ENCODE results near the gene NBEA.

The NBEA gene

DNA sequence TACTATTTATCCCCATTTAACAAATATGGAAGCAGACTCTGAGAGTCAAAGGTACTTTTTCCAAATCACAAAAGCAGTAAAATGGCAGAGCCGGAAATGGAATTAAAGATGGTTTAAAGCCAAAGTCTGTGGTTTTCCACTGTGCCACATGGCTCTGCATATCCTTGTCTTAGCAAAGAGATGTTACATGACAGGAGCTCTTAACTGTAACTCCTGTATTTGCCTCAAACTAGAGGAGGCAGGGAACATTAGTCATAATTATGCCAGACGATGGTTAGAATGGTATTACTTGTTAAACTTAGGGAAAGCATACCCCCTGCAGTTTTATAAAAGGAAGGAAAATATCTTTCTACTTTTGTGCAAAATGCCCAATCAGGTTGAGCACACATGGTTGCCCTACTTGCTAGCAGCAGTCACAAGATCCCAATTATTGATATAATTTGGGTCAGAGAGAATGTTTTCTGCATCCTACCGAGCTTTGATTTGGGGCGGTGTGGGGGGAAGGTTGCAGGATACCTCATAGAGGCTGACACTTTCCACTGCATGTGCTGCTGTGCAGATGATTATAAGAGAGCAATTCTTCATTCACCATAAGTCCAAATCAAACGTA, 576.4 kb downstream of the NBEA start:
- DNase-seq, result no peak

DNA sequence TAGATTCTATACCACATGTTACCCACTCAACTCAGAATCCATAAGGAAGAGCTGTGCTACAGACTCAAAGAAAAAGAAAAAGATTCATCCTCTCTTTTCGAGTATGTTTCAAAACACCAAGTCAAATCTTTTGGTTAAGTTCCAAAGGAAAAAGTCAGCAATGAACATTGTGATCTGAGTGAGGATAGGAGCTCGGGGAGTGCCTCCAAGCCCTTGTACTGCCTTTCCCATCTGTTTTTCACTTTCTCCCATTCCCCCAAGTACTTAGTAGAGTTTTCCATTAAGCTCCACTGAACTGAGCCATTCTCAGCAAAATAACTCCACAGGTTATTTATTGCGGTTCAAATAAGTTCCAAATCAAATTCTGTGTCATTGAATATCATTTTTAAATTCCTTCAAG, 582.1 kb downstream of the NBEA start:
- no peak for DNase-seq

- DNase-seq, result no peak
Observed at GRCh38 chr13:35526577-35526976, 584.5 kb downstream of the NBEA start.

DNA sequence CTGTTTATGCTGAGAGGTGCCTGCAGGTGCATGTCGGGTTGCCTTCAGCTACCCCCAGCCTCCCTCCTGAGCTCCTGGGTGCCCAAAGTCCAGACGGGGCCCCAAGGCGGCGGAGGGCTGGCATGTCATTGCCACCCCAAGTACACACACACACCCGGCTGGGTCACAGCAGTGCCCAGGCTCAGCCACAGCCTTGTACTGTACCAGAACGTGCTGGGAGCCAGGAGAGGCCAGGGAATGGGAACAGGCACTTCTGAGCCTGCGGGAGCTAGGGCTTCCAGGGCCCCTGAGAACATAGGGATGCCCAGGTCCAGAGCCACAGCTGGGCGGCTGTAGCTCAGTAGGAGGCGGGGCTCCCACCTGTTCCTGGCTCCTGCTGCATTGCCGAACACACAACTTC, 585.4 kb downstream of the NBEA start:
- DNase-seq, result no peak

GRCh38 chr13:35530147-35530546, 588.1 kb downstream of the NBEA start:
- no peak for DNase-seq

- DNase-seq, result no peak
Observed at GRCh38 chr13:35530581-35530980, 588.5 kb downstream of the NBEA start.

DNA sequence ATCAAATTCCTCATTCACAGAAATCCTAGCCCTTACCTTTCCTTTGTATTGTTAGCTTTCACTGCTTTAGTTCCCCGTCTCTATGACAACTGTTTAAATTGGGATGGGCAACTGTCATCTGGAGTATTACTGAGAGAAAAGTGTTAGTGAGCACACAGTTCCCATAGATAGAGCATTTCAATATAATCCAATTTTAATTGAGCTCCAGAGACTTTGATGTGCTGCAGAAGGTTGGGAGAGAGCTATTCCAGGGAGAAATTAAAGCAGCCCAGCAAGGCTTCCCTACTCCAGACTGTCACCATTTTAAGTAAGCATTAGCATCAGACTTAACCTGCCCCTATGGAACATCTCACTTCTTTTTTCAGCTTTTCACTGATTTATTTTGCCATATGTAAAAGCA, 589.5 kb downstream of the NBEA start:
- no peak for DNase-seq

- DNase-seq, result no peak
Observed at GRCh38 chr13:35534343-35534742, 592.3 kb downstream of the NBEA start.

DNA sequence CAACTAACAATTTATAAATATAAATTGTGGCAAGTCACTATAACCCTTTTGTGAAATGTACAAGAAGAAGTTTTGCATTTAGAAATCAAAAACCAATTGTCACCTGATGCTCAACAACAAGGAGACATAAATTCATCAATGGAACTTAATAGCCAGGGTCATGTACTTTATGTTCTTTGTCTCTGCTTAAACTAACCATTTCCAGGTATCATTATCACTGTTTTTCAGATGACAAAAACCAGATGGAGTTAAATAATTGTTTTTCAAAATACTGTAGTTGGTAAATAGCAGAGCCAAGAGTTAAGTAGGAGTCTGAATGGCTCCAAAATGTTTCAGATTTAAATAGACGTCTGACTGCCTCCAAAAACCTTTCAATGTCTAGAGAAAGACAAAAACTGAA, 606.7 kb downstream of the NBEA start:
- no peak for DNase-seq

GRCh38 chr13:35549481-35549880, 607.4 kb downstream of the NBEA start:
- no peak for DNase-seq

DNA sequence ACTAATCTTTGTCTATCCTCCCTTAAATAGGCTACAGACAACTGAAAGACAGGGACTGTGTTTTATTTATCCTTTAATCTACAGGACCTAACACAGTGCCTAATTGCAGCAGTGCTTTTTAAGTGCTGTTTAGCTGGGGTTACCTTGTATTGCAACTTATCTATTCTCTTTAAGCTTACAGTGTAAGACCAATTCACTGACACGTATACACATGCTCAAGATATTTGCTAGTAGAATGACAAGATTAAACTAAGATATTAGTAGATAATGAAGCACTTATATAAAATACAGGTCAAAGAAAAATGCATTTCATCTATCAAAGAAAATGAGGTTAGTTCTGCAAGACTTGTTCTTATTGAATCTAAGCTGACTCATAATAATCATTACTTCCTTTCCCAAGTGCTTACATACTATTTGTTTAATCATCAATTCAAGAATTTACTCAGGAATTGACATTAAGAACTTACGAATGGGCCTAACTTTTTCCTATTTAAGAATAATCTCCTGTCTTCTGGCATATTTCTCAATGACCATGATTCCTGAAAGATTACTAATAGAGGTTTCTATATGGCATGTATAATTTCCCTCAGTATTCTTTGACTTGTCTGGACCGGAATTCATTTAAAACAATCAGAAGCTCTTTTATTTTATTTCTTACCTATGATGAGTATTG, 610.2 kb downstream of the NBEA start:
- no peak for DNase-seq

GRCh38 chr13:35554972-35555623, 613.0 kb downstream of the NBEA start:
- no peak for DNase-seq

- DNase-seq, result no peak
Observed at GRCh38 chr13:35557475-35557874, 615.4 kb downstream of the NBEA start.

- no peak for DNase-seq
Observed at GRCh38 chr13:35561540-35561939, 619.5 kb downstream of the NBEA start.

GRCh38 chr13:35565273-35565672, 623.2 kb downstream of the NBEA start:
- no peak for DNase-seq

GRCh38 chr13:35566340-35566739, 624.3 kb downstream of the NBEA start:
- no peak for DNase-seq

DNA sequence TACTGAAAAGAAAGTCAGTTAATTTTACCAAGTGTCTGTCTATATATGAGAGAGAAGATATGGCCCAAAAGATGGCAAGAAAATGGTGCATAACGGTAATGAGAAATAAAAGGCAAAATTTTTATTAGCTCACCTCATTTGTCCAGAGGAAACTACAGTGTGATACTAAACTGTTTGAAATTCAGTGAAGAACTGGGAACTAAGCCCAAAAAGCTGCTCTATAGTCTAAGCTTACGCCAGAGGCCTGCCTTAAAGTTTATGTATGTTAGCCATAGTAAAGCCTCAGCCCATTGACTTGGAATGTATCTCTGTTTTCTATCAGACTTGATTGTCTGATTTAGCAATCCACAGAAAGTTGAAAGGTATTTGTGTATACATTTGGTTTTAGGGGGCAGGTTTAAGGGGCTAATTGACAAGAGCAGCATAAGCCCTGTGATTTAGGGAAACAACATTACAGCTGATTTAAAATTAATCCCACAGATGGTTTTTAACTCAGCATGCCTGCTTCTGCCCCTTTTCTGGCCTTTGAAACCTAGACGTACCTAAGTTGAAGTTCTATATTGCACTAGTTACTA, 625.4 kb downstream of the NBEA start:
- no peak for DNase-seq

DNA sequence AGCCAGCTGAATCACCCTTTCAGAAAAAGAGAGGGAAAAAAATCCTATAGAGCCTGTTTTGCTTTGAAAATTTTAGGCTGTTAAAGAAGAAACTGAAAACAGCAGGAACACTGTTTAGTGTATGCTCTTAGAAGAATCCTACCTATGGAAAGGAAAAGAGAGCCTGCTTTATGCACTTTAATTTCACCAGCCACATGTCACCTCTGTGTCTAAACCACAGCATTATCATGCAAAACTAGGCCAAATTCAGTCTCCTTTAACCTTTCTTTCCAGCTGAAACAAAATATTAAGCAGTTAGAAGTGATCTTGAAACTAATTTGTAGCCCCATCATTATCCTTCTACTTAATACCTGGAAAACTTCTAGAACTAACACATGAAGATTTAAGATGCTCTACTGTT, 631.6 kb downstream of the NBEA start:
- no peak for DNase-seq

DNA sequence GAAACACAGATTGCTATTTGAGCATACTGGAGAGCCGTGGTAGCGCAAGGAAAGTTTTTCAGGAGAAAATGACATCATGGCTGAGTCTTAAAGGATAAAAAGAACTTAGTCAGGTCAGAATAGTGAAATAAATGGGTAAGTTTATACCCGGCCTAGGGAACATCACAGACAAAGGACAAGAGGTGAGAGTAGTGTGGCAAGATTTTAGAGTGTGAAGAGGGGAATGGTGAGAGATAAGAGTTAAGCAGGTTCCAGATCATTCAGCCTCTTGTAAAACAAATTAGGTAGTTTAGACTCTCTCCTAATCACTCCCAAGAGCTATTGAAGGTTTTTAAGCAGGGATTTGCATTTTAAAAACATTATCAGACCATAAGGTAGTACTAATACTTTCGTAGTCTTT, 650.4 kb downstream of the NBEA start:
- no peak for DNase-seq

DNA sequence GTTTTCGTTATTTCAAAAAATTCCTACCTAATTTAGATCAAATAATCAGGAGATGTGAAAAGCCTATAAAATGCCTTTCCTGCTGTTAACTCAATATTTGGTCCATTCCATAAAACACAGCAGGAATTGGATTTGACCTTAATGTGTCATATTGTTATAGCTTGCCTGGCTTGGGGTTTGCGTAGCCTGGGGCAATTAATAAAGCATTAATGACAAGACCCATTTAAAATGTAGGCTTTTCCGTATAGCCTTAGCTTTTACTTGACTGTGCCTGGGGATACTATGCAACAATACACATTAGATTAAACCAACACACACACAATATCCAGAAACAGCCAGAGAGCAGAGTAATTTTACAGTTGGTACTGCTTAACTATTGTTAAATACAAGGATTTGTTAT, 651.6 kb downstream of the NBEA start:
- no peak for DNase-seq

- no peak for DNase-seq
Observed at GRCh38 chr13:35594096-35594495, 652.0 kb downstream of the NBEA start.

DNA sequence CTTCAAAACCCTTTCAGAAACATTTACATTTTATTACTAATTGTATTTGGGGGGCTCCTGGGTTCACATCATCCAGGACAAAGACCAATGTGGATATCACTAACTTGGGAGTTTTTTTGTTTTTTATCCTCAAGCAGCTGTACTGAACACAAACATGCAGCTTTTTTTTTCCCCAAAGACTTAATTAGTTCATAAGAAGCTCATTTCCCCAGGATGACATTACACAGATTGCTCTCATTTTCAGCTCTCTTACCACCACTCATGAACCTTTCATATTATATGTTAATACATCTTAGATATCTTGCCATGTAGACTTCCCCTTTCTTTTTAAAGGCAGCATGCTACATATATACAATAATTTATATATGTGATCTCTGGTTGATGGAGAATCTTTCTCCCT, 653.1 kb downstream of the NBEA start:
- DNase-seq, result no peak

GRCh38 chr13:35596321-35597030, 654.4 kb downstream of the NBEA start:
- no peak for DNase-seq

- no peak for DNase-seq
Observed at GRCh38 chr13:35597451-35597850, 655.4 kb downstream of the NBEA start.
